ENCODE results near the gene CTBP1.
A peak's percentile ranks its signal among the peaks of the same experiment; 100 is the strongest.

CTBP1 gene

DNA sequence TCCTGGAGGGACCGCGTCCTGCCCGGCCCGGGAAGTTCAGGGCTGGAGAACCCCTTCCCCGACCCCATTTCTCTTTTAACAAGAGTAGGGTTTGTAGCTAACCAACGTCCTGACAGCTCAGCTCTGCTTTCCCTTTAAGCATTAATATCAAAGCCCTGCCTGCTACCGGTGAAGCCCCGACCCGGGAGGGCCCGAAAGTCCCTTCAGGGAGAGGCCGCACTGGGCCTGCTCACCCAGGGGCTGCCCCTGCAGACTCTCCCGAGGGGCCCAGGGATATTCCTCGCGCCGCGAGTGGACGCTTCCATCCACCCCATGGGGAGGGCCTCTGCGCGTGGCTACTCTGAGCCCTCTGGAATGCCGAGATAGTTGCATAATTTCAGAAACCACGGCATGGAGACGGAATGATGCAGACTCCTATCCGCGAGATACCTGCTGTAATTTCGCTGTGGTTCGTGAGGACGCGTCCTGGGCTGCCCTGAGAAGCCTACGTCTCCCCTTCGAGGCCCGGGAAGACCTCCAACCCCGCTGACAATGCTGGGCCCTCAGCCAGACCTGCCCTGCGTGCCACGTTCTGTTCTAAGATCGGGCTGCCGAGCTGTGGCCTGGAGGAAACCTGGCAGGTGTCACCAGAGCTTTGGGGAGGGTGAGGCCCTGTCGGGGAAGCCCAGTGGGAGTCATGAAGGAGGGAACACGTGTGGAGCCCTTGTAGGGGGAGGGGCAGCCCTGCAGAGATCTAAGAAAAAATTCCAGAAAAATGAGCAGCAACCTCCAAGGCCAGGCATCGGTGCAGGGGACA, 999 bp upstream of the CTBP1 start:
- peak; percentile 17 to 23 for ATAC-seq

DNA sequence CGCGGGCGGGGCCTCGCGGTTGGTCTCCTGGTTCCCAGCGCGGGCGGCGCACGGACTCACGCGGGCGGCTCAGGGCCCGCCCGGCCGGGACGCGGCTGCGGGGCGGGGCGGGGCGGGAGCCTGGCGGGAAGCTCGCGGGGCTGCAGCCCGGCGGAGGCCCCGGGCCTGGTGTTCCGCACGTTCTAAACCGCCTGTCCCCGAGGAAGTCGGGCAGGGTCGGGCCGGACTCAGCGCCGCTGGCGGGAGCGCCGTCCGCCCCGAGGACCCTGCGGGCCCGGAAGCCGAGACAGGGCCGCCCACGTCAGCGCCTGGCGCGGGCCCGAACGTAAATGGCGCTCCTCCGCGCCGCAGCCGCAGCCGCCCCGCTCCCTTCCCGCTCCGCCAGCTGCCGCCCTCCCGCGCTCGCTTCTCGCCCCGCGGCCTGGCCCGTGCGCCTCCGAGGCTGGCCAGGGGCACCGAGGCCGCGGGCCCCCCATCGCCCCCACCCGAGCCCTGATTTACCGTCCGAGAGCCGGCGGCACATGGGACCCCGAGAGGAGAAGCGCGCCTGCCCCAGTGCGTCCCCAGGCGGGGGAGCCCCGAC, 309 bp upstream of the CTBP1 start:
- ATAC-seq: peak; percentile 61 to 69

GRCh38 chr4:1247864-1248244, 1.1 kb downstream of the CTBP1 start:
- peak; percentile 25 to 31 for ATAC-seq

DNA sequence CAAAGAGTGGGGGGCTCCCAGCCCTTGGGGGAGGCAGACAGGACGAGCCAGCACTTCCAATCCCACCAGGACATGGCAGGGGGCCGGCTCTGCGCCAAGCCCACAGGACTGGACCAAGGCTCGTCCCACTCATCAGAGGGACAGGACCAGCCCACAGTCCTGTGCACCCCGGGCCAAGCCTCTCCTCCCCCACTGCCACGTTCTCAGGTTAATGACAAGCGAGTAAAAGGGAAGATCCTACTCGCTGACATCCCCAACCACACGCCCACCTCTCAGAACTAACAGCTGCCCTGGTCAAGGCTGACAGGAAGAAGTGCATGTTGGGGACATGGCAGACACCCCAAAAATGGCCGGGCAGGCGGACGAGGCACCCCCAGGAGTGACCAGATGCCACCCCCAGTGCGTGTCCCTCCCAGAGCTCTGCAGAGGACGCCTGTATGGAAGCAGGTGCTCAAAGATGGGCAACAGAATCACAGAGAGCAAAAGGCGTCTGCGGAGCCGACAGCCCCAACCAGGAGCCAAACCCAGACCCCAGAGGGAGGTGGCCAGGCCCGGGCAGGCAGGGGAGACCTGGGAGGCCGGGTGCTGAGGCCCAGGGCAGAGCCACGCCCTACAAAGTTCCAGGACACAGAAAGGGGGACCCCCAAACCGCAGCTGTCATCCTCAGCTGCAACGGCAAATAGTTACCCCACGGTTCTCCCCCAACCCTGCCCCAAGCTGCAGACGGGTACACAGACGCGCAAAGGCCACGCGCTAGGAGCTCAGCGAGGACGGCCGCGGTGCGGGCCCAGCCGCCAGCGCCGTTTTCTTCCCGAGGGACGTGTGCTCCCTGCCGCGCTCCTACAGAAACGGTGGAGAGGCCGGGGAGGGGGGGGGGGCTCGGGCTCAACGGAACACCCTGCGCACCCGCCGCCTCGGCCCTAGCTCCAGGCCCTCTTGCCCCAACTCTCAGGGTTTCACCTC, 1.7 kb downstream of the CTBP1 start:
- no peak for ATAC-seq

DNA sequence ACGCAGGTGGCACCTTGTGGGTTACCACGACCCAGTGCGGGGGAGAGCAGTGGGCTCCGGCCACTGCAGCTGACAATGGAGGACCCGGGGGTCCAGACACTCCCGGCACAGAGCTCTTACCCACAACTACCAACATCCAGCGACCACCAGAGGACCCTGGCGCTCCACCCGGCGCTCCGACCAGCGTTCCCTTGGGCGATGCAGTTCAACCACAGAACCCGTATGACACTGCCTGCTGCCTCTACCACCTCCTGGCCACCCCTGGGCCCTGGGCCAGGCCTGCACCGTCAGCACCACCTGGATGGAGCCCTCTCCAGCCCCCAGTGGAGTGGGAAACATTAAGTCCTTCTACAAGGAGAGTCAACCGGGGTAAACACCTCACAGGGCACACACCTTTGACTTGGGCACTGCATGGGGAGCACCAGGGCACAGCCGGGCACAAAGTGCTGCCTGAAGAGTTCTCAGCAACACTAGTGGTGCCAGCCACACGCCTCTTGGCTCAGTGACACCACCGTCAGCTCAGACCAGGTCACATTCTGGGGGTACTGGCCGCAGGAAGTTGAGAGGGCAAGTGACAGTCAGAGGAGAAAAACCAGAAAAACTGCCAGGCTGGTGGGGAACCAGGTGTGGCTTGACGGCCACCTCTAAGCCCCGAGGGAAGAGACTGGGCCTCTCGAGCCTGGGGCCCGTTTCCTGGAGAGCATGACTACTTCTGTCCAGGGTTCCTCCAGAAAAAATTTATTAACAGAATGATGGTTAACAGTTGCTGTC, 2.6 kb downstream of the CTBP1 start:
- ATAC-seq: no peak

- no peak for ATAC-seq
Observed at GRCh38 chr4:1245481-1246051, 3.4 kb downstream of the CTBP1 start.

GRCh38 chr4:1244978-1245471, 3.9 kb downstream of the CTBP1 start:
- ATAC-seq: no peak

DNA sequence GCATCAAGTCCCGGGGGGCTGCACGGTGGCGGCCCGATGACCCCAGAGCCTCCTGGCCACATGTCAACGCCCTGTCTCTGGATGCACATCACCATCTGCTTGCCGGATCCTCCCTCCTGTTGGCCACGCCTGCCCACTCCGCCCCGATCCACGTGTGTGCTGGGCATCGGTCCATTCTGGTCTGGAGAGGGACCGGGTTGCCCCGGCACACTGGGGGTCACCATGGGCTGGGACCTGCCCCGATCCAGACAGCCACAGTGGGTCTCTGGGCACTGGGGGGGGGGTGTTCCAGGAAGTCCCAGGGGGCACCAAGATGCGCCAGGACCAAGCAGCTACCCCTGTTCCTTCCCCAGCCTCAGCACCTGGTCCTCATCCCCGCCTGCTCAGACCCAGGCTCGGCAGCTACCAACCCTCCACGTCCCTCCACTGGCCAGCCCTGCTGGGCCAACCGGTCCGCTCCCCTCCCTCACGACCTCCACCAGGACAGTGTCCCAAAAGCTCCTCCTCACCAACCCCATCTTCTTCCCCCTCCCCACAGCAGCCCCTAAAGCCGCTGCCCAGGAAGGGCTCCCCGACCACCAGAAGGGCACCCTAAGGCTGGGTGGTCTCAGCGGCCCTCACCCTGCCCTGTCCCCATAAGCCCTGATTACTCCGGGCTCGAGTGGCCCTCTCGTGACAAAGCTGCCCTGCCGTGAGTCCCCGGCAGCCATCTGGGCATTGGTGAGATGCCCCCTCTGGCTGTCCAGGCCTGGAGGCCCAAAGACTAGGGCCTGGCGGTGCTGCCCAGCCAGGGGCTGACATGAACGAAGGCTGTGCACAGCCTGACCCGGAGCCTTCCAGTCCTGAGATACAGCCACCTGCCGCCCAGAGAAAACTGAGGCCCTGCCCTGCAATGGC, 4.6 kb downstream of the CTBP1 start:
- ATAC-seq: no peak

DNA sequence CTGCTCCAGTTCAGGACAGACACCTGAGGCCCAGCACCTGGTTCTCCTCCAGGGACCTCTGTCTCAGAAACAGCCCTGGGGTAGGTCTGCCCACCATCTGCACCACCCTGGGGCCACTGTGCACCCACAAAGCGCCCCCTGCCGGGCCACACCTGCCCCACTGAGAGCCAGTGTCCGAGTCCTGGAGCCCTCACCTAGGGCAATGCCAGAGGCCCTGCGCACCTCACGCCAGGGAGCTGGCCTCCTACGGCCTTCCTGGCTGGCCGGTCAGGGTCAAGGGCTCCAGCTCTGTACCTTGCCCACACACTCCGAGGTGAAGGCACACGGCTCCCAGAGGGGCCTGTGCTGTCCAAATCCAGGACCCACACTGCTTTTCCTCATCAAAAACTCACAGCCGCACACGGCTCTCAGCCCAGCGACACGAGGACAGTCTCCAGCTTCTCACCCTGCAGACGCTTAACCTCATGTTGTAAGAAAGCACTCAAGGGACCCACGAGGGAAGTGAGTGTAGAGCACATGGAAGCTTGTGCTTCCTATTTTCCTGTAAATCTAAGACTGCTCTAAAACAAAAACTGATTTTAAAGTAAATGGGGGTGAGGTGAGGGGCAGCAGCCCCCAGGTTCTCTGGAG, 5.4 kb downstream of the CTBP1 start:
- no peak for ATAC-seq

DNA sequence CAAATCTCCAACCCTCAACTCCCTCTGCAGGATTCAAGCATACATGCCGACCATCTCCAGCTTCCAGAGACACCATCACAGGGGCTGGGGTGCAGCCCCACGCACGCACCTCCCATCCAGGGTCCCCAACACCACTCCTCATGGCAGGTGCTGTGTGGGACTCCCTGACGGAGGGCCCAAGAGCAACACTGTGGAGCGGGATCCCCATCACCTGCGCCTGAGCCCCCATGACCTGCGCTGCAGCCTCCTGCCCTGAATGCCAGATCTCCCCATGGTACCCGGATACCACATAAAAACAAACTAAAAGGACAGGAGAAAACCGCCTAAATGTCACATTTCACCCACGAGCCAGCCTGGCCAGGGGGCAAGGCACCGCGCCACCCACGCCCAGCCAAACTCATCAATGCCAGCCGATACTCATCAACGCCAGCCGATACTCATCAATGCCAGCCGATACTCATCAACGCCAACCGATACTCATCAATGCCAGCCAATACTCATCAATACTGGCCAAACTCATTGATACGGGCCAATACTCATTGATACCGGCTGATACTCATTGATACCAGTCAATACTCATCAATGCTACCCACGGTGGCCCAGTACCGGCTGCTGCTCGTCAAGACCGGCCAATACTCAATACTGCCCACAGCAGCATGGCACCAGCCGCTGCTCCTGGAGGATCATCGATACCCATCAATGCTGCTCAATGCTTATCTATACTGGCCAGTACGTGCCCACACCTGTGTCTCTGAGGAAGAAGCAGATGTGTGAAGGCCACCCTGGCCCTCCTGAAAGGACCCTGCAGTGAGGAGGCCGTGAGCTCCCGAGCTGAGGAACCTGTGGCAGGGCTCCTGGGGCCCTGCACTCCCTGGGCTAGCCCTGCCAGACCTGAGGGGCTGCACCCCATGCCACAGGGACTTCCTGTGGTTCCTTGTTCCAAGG, 6.2 kb downstream of the CTBP1 start:
- no peak for ATAC-seq

- no peak for ATAC-seq
Observed at GRCh38 chr4:1241936-1242505, 6.9 kb downstream of the CTBP1 start.

- no peak for ATAC-seq
Observed at GRCh38 chr4:1241466-1241935, 7.4 kb downstream of the CTBP1 start.

DNA sequence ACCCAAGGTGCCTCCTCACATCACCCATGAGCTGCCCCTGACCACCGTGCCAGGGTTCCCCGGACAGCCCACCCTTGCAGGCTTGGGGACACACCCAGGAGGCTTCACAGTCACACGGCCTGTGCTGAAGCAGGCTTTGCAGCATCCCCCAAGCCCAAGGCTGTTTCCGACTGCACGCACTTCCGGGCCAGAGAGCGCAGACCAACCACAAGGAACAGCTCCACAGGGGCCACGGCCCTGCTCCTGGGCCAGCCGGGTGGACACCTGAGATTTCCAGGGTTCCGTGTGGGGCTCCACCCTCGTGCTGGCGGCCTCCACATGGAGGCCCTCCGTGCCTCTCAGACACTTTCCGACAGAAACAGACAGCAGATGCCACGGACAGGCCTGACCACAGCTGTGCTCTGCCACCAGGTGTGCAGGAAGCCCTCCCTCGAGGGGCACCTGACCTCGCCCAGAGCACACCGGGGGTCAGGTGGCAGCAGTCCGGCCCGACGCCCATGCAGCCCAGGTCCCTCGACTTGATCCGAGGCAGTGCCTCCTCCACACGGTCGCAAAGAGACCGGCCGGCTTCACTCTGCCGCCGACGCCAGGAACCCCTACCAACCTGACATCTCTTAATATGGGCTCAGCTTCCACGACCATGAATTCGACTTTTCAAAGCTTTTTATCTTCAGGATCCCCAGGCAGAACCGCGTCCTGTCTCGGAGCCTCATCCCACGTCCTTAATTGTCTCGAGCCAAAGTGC, 8.0 kb downstream of the CTBP1 start:
- ATAC-seq: no peak

GRCh38 chr4:1239950-1240307, 9.0 kb downstream of the CTBP1 start:
- ATAC-seq: no peak

DNA sequence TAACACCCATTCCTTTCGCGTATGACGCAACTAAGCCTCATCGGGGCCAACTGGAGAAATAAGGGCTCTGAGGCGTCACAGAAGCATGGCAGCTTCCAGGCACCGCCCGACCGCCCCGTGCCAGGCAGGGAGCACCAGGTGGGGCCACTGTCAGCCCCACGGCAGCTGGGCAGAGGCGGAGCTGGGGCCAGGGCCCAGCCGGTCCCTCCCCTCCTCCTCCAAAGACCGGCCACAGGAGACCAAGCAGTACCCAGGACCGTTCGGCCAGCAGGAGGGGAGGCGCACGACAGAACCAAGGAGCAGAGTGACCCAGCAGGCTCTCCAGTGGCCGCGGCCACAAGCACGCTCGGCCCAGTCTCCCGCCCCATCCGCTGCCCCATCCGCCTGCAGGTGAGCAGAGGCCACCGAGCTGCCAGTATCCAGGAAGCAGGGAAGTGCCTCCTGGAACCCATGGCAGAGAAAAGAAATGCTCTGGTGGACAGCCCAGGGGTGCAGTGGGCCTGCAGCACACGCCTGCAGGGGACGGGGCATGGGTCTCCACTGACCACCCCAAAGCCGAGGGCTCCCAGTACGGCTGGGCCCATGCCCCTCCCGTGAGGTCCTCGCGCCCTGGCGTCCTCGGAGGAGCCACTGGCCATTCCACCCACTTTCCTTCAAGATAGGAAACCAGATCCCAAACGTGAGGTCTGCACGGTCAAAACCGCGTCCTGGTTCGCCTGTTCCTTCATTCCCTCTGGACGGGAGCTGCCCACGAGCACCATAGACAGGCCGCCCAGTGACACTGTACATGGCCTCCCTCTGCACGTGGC, 9.6 kb downstream of the CTBP1 start:
- no peak for ATAC-seq

GRCh38 chr4:1238676-1239000, 10.3 kb downstream of the CTBP1 start:
- ATAC-seq: no peak

GRCh38 chr4:1237981-1238675, 10.8 kb downstream of the CTBP1 start:
- ATAC-seq: no peak

Measured in activated CD4-positive, CD25-positive, alpha-beta regulatory T cell treated with anti-CD3 and anti-CD28 coated beads, Interleukin-2, amount 50 U/mL, for 24 hours (primary cell).